GM19438 (cell line): ENCODE results near the gene RPAP3.

ENCODE experiments used
- ATAC-seq: cut with Tn5 transposase; IDR thresholded peaks from one replicate; pipeline ENCODE4 v1.9.1; 2021; ENCODE audit warnings: low read depth; ENCODE audit not compliant: unreplicated experiment

RPAP3 gene

GRCh38 chr12:47743311-47743860, 37.6 kb upstream of the RPAP3 start:
- no peak for ATAC-seq

- ATAC-seq, result no peak
These were observed 36.5 kb upstream of the RPAP3 start for GRCh38 chr12:47742253-47742825.

GRCh38 chr12:47741340-47741703, 35.5 kb upstream of the RPAP3 start:
- no peak for ATAC-seq

GRCh38 chr12:47740606-47741339, 34.9 kb upstream of the RPAP3 start:
- peak; percentile 55 for ATAC-seq

GRCh38 chr12:47739979-47740378, 34.1 kb upstream of the RPAP3 start:
- ATAC-seq, result peak; percentile 62

- ATAC-seq, result no peak
These were observed 33.5 kb upstream of the RPAP3 start for GRCh38 chr12:47739297-47739696.

- no peak for ATAC-seq
These were observed 32.2 kb upstream of the RPAP3 start for GRCh38 chr12:47737936-47738594.

GRCh38 chr12:47736877-47737676, 31.2 kb upstream of the RPAP3 start:
- no peak for ATAC-seq

GRCh38 chr12:47736216-47736615, 30.4 kb upstream of the RPAP3 start:
- ATAC-seq, result no peak

GRCh38 chr12:47735649-47736048, 29.8 kb upstream of the RPAP3 start:
- ATAC-seq, result no peak

GRCh38 chr12:47734725-47735480, 29.1 kb upstream of the RPAP3 start:
- ATAC-seq, result no peak

- no peak for ATAC-seq
These were observed 27.3 kb upstream of the RPAP3 start for GRCh38 chr12:47733142-47733541.

GRCh38 chr12:47732504-47732903, 26.7 kb upstream of the RPAP3 start:
- ATAC-seq, result no peak

GRCh38 chr12:47731723-47732122, 25.9 kb upstream of the RPAP3 start:
- ATAC-seq, result no peak

GRCh38 chr12:47730341-47730744, 24.5 kb upstream of the RPAP3 start:
- ATAC-seq, result no peak

- no peak for ATAC-seq
These were observed 23.4 kb upstream of the RPAP3 start for GRCh38 chr12:47729233-47729632.

- peak; percentile 80 for ATAC-seq
These were observed 20.1 kb upstream of the RPAP3 start for GRCh38 chr12:47725893-47726292.

- no peak for ATAC-seq
These were observed 19.4 kb upstream of the RPAP3 start, which contains the start of gene ENDOU for GRCh38 chr12:47725091-47725772. Gene ENDOU, minus strand, starts transcription at chr12:47725490. Its CDS starts 77 bp downstream, at chr12:47725413.

GRCh38 chr12:47722941-47723631, 17.3 kb upstream of the RPAP3 start:
- no peak for ATAC-seq
